ENCODE results near the gene ZFYVE21. TPM values are rescaled to one million over a fixed set of nuclear protein-coding genes. Genes with fewer than 3 reads are reported as not detected.

The ZFYVE21 gene
- total RNA-seq, 1 donor, result 47.0 TPM

GRCh38 chr14:103737432-103738045 is 21.9 kb downstream of the ZFYVE21 start:
- no peak overlapping the region for H3K4me3 ChIP-seq (ENCODE audit: low read depth, low read length)
- no peak for TF ChIP-seq CTCF (IDR thresholded peaks at IDR 0.05; ENCODE audit: insufficient read depth, low read length)
- no peak for DNase-seq (ENCODE audit: low read depth)

- no peak overlapping the region for H3K4me3 ChIP-seq (ENCODE audit: low read depth, low read length)
- no peak for DNase-seq (ENCODE audit: low read depth)
- no peak for TF ChIP-seq CTCF (IDR thresholded peaks at IDR 0.05; ENCODE audit: insufficient read depth, low read length)
These were observed 22.6 kb downstream of the ZFYVE21 start for GRCh38 chr14:103738166-103738565.

- TF ChIP-seq CTCF (IDR thresholded peaks at IDR 0.05; ENCODE audit: insufficient read depth, low read length), result no peak
- DNase-seq (ENCODE audit: low read depth), result no peak
- H3K4me3 ChIP-seq (ENCODE audit: low read depth, low read length), result no peak overlapping the region
These were observed 23.3 kb downstream of the ZFYVE21 start for GRCh38 chr14:103738701-103739451.

GRCh38 chr14:103739466-103739792 is 23.8 kb downstream of the ZFYVE21 start:
- TF ChIP-seq CTCF (IDR thresholded peaks at IDR 0.05; ENCODE audit: insufficient read depth, low read length), result no peak
- no peak overlapping the region for H3K4me3 ChIP-seq (ENCODE audit: low read depth, low read length)
- DNase-seq (ENCODE audit: low read depth), result no peak

GRCh38 chr14:103739793-103740501 is 24.3 kb downstream of the ZFYVE21 start:
- no peak overlapping the region for H3K4me3 ChIP-seq (ENCODE audit: low read depth, low read length)
- DNase-seq (ENCODE audit: low read depth), result no peak

More at GRCh38 chr14:103739793-103740501, 24.3 kb downstream of the ZFYVE21 start:
- TF ChIP-seq CTCF (IDR thresholded peaks at IDR 0.05; ENCODE audit: insufficient read depth, low read length), result no peak
